OCI-LY3 (cell line): ENCODE data around the gene ZNF880.

Experiments used
- H2AFZ ChIP-seq: fragments of 200-600, 300-600 bp; shearing (Covaris generic); 2 replicates; pipeline ENCODE4 v1.6.0; 2014; ENCODE audit warnings: antibody characterized with exemption, low read depth, low read length
- H3K27ac ChIP-seq: fragments of 200-600, 300-600 bp; sonication (generic); 2 replicates; pipeline ENCODE4 v1.5.1; 2014; ENCODE audit warnings: mild to moderate bottlenecking, low read length, moderate library complexity, mixed read lengths
- H3K27me3 ChIP-seq: fragments of 200-600, 300-600 bp; sonication (generic); 2 replicates; pipeline ENCODE4 v1.6.1; 2014; ENCODE audit warnings: low read depth, low read length, mixed read lengths
- H3K36me3 ChIP-seq: fragments of 200-600, 300-600 bp; sonication (generic); replicated peaks from 2 replicates; pipeline ENCODE3; 2014; ENCODE audit warnings: low read depth, low read length, mixed read lengths
- H3K4me1 ChIP-seq: fragments of 300-600, 200-600 bp; sonication (generic); 2 replicates; pipeline ENCODE4 v1.6.1; 2014; ENCODE audit warnings: low read length, mixed read lengths
- H3K4me2 ChIP-seq: fragments of 200-600, 300-600 bp; sonication (generic); 2 replicates; pipeline ENCODE4 v1.6.1; 2014; ENCODE audit warnings: low read length, mixed read lengths
- H3K4me3 ChIP-seq: fragments of 300-600, 200-600 bp; sonication (generic); 2 replicates; pipeline ENCODE4 v1.5.1; 2014; ENCODE audit warnings: antibody characterized with exemption, mild to moderate bottlenecking, low read length, moderate library complexity
- H3K79me2 ChIP-seq: fragments of 300-600, 200-600 bp; shearing (Covaris generic); 2 replicates; pipeline ENCODE4 v1.6.1; 2014; ENCODE audit warnings: mild to moderate bottlenecking, low read length, mixed read lengths
- H3K9ac ChIP-seq: fragments of 300-600, 200-600 bp; shearing (Covaris generic); 2 replicates; pipeline ENCODE4 v1.6.0; 2014; ENCODE audit warnings: mild to moderate bottlenecking, low read length, moderate library complexity
- H3K9me3 ChIP-seq: fragments of 200-600, 300-600 bp; shearing (Covaris generic); 2 replicates; pipeline ENCODE4 v1.6.1; 2014; ENCODE audit warnings: low read length, mixed read lengths; ENCODE audit not compliant: insufficient read depth
- H4K20me1 ChIP-seq: fragments of 200-600, 300-600 bp; sonication (generic); 2 replicates; pipeline ENCODE4 v1.6.1; 2016; ENCODE audit warnings: low read length, mixed read lengths; ENCODE audit not compliant: insufficient read depth
- EZH2phosphoT487 ChIP-seq: fragments of 200-600 bp; shearing (Covaris generic); IDR thresholded peaks from 2 replicates; pipeline ENCODE4 v1.6.1; 2018; ENCODE audit warnings: antibody characterized with exemption, mixed run types, low read depth
- TF ChIP-seq, protein P1 (sequence below): fragments of 200-600, 300-600 bp; sonication (generic); IDR thresholded peaks from 2 replicates; pipeline ENCODE4 v1.5.1; 2014; ENCODE audit warnings: antibody characterized with exemption, low read length, low read depth

The ZNF880 gene

DNA sequence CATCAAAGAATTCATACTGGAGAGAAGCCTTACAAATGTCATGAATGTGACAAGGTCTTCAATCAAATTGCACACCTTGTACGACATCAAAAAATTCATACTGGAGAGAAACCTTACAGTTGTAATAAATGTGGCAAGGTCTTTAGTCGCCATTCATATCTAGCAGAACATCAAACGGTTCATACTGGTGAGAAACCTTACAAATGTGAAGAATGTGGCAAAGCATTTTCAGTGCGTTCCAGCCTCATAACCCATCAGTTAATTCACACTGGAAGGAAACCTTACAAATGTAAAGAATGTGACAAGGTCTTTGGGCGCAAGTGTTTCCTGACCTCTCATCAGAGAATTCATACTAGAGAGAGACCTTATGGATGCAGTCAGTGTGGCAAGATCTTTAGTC lies 46.0 kb downstream of the ZNF880 start:
- H3K4me1 ChIP-seq, result no peaks in the 10 kb centered on the region
- no peak overlapping the region for H3K27ac ChIP-seq
- peaks cover 22% of the 10 kb centered on the region; the same call in 1 of the 2 replicates for H3K9me3 ChIP-seq
- no peaks in the 10 kb centered on the region for H3K36me3 ChIP-seq
- no peak overlapping the region for H3K4me3 ChIP-seq
- TF ChIP-seq EZH2phosphoT487, result no peak
- TF ChIP-seq, protein P1, sequence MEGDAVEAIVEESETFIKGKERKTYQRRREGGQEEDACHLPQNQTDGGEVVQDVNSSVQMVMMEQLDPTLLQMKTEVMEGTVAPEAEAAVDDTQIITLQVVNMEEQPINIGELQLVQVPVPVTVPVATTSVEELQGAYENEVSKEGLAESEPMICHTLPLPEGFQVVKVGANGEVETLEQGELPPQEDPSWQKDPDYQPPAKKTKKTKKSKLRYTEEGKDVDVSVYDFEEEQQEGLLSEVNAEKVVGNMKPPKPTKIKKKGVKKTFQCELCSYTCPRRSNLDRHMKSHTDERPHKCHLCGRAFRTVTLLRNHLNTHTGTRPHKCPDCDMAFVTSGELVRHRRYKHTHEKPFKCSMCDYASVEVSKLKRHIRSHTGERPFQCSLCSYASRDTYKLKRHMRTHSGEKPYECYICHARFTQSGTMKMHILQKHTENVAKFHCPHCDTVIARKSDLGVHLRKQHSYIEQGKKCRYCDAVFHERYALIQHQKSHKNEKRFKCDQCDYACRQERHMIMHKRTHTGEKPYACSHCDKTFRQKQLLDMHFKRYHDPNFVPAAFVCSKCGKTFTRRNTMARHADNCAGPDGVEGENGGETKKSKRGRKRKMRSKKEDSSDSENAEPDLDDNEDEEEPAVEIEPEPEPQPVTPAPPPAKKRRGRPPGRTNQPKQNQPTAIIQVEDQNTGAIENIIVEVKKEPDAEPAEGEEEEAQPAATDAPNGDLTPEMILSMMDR, result no peak
- H3K4me2 ChIP-seq, result no peak overlapping the region
- no peak overlapping the region for H3K9ac ChIP-seq
- no peaks in the 10 kb centered on the region for H4K20me1 ChIP-seq
- no peaks in the 10 kb centered on the region for H3K27me3 ChIP-seq
- no peaks in the 10 kb centered on the region for H3K79me2 ChIP-seq
- no peak overlapping the region for H2AFZ ChIP-seq

DNA sequence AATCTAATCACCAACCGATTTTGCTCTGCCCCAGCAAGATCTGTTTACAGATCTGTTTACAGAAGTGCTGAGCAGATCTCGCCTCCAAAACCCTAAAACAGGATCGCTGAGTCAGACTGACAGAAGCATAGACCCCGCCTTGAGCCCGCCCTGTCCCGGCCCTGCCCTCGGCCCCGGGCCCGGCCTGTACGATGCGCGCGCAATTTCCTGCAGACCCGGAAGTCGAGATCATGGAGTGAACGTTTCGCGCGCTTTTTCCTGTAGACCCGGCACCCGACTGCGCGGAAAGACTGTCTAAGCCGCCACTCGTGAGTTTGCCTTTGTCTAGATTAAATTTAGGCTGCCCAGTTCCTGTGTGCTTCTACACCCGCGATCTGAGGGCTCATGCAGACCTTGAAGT lies 59.2 kb downstream of the ZNF880 start, which contains the start of gene ZNF534:
TSS of gene ZNF534 (plus strand) at position 212 of the 400 bp plus-strand sequence. CDS start 2,327 bp downstream, outside the sequence.
- no peak within 1 kb of the TSS for H3K4me3 ChIP-seq
- no peaks in the 10 kb centered on the region for H3K79me2 ChIP-seq
- no peaks in the 10 kb centered on the region for H3K36me3 ChIP-seq
- no peaks in the 10 kb centered on the region for H3K27me3 ChIP-seq
- no peak within 1 kb of the TSS for H3K9ac ChIP-seq
- TF ChIP-seq EZH2phosphoT487, result no peak
- no peaks in the 10 kb centered on the region for H3K4me1 ChIP-seq
- no peaks in the 10 kb centered on the region for H4K20me1 ChIP-seq
- H3K4me2 ChIP-seq, result no peak within 1 kb of the TSS
- H2AFZ ChIP-seq, result no peak within 1 kb of the TSS
- no peak within 1 kb of the TSS for H3K27ac ChIP-seq
- 0 out of 2 replicates have a peak, but pooled peaks cover 11% of the 10 kb centered on the region for H3K9me3 ChIP-seq
